Vagina (tissue), 2 donors: ENCODE measurements around the gene KATNB1. TPM values are rescaled to one million over a fixed set of nuclear protein-coding genes. Genes with fewer than 3 reads are reported as not detected.

ENCODE experiments used
- DNase-seq, 2 donors: peaks; one replicate each; pipeline ENCODE4 v3.0.0-alpha.2; 2017; ENCODE audit errors: extremely low spot score in 2 of 2
- H3K27ac ChIP-seq: fragments of 200-600 bp; sonication (generic); one replicate; pipeline ENCODE4 v1.5.1; 2019
- H3K27me3 ChIP-seq: fragments of 200-600 bp; sonication (generic); one replicate; pipeline ENCODE4 v1.5.1; 2019
- H3K36me3 ChIP-seq, 2 donors: fragments of 200-600 bp; sonication (generic); one replicate each; pipeline ENCODE4 v1.5.1; 2017 to 2019
- H3K4me1 ChIP-seq: fragments of 200-600 bp; sonication (generic); one replicate; pipeline ENCODE4 v1.5.1; 2019
- H3K4me3 ChIP-seq, 2 donors: fragments of 200-600 bp; sonication (generic); 1 replicate in 1 of 2; 2 replicates in 1 of 2; pipeline ENCODE4 v1.5.1; 2016 to 2019
- H3K9me3 ChIP-seq: fragments of 200-600 bp; sonication (generic); one replicate; pipeline ENCODE4 v1.5.1; 2019
- POLR2A ChIP-seq, 2 donors: fragments of 450-650 bp; IDR thresholded peaks; one replicate each; pipeline ENCODE4 v1.6.1; 2017; ENCODE audit warnings: antibody characterized with exemption in 2 of 2, mild to moderate bottlenecking in 2 of 2, moderate library complexity in 2 of 2
- POLR2AphosphoS5 ChIP-seq, 2 donors: sonication (generic); formaldehyde crosslinking; IDR thresholded peaks; one replicate each; pipeline ENCODE4 v1.9.0; 2017; ENCODE audit warnings: antibody characterized with exemption in 2 of 2, mild to moderate bottlenecking in 2 of 2, low read depth in 1 of 2; ENCODE audit not compliant: insufficient read depth in 1 of 2
- intact Hi-C: fragments of 100-400 bp; cut with DNase I; formaldehyde crosslinking; loops from one replicate; pipeline ENCODE4 v1.15.1; 2023
- total RNA-seq: library from RNA; depleted of rRNA; stranded (reverse); fragments of >200 nt; gene quantifications from one replicate; pipeline ENCODE4 v1.2.3, GENCODE V29; 2016
- TF ChIP-seq, protein P1 (sequence below), 3 experiments: fragments of 450-650 bp in 2 of 3; fragments of 200-600 bp in 1 of 3; sonication (generic) in 1 of 3; IDR thresholded peaks; one replicate each; pipeline ENCODE4 v1.5.1; 2017 to 2019; ENCODE audit warnings: antibody characterized with exemption in 3 of 3, mild to moderate bottlenecking in 2 of 3, moderate library complexity in 2 of 3

KATNB1 gene
- total RNA-seq, 1 donor from 2014 or later: 23.6 TPM

DNA sequence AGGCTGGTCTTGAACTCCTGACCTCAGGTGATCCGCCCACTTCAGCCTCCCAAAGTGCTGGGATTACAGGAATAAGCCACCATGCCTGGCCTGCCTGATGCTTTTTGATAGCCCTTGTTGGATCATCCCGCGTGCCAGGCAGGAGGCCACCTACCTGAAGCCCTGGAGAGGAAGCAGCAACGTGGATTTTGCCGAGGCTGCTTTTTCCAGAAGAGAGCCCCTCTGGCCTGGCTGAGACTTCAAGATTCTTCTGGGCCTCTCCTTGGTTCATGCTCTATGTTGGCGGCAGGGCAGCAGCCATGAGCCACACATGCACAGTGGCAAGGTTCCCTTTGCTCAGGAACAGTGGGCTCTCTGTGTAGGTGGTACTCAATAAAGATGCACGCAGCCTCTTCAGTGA lies 11.5 kb downstream of the KATNB1 start:
- H3K36me3 ChIP-seq: peaks cover 0 to 7% of the 10 kb centered on the region in 2 donors
- intact Hi-C loops: no loop called here

DNA sequence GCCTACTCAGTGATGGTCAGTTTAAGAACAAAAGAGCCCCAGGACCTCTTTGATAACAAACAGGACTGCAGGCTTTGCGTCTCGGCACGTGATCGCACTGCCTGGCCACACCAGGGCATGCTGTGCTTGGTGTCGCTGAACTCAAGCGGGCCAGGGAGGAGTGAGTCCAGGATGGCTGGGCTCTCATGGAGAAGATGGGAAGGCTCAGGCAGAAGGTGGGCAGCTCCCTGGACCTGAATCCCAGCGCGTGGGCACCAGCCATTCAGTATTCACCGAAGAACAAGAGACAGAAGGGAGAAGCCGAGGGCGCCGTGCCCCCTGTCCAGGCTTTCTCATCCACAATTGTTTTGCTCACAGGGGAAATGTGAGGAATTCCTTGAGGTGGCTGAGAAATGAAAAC lies 11.9 kb downstream of the KATNB1 start:
- Histone ChIP-seq H3K27ac (no peak overlapping the region), H3K9me3 (no peaks in the 10 kb centered on the region), H3K4me1 (no peaks in the 10 kb centered on the region), H3K4me3 (no peak overlapping the region), H3K27me3 (no peaks in the 10 kb centered on the region), H3K36me3 (peaks cover 0 to 7% of the 10 kb centered on the region in 2 donors)
- no peak for TF ChIP-seq POLR2AphosphoS5 (IDR thresholded peaks at IDR 0.05; ENCODE audit: insufficient read depth in 1 of 2, low read depth in 1 of 2)
- TF ChIP-seq, protein P1, sequence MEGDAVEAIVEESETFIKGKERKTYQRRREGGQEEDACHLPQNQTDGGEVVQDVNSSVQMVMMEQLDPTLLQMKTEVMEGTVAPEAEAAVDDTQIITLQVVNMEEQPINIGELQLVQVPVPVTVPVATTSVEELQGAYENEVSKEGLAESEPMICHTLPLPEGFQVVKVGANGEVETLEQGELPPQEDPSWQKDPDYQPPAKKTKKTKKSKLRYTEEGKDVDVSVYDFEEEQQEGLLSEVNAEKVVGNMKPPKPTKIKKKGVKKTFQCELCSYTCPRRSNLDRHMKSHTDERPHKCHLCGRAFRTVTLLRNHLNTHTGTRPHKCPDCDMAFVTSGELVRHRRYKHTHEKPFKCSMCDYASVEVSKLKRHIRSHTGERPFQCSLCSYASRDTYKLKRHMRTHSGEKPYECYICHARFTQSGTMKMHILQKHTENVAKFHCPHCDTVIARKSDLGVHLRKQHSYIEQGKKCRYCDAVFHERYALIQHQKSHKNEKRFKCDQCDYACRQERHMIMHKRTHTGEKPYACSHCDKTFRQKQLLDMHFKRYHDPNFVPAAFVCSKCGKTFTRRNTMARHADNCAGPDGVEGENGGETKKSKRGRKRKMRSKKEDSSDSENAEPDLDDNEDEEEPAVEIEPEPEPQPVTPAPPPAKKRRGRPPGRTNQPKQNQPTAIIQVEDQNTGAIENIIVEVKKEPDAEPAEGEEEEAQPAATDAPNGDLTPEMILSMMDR (IDR thresholded peaks at IDR 0.05): no peak
- TF ChIP-seq POLR2A (IDR thresholded peaks at IDR 0.05): no peak
- no peak for DNase-seq
- intact Hi-C loops: no loop called here

More for the DNA sequence above, 11.5 kb downstream of the KATNB1 start:
- TF ChIP-seq POLR2AphosphoS5 (IDR thresholded peaks at IDR 0.05; ENCODE audit: insufficient read depth in 1 of 2, low read depth in 1 of 2): no peak
- no peak for TF ChIP-seq POLR2A (IDR thresholded peaks at IDR 0.05)
- TF ChIP-seq, protein P1 (IDR thresholded peaks at IDR 0.05): no peak
- H3K4me3 ChIP-seq: no peak overlapping the region
- peaks cover under 1% of the 10 kb centered on the region for H3K4me1 ChIP-seq
- DNase-seq: no peak
- no peaks in the 10 kb centered on the region for H3K27me3 ChIP-seq
- no peaks in the 10 kb centered on the region for H3K9me3 ChIP-seq
- H3K27ac ChIP-seq: no peak overlapping the region

DNA sequence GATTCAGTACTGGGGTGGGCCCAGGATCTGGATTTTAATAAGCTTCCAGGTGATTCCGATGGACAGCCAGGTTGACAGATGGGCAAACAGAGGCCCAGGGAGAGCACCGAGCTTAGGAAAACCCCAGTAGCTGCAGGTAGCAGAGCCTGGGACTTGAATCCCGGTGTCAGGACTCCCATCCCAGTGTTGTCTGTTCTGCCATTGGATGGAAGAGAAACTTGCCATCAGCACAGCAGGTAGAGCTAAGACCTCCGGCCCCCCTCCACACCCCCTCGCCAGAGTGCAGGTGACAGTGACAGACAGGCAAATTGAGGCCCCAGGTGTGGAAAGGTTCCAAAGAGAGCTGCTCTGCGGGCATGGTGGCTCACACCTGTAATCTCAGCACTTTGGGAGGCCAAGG lies 12.4 kb downstream of the KATNB1 start:
- TF ChIP-seq, protein P1 (IDR thresholded peaks at IDR 0.05): no peak
- TF ChIP-seq POLR2AphosphoS5 (IDR thresholded peaks at IDR 0.05; ENCODE audit: insufficient read depth in 1 of 2, low read depth in 1 of 2) (no peak), POLR2A (IDR thresholded peaks at IDR 0.05) (no peak)
- no peaks in the 10 kb centered on the region for H3K4me1 ChIP-seq

DNA sequence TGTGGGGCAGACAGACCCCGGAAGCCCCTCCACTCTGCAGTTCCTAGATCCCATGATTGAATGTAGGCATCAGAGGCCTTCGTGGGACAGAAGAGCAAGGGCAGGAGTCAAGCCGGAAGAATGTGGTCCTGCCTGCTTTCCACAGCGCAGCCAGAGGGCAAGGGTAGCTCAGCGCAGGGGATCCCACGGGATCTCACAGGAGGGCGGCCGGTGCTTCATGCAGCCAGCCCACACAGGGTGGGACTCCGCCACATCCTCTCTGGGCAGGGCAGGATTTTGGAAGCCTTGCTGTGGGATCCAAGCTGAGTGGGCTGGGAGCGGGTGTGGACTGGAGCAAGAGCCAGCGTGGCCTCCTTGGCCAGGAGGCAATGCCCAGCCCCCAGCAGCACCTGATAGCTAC lies 13.0 kb downstream of the KATNB1 start:
- TF ChIP-seq, protein P1 (IDR thresholded peaks at IDR 0.05): no peak
- TF ChIP-seq POLR2AphosphoS5 (IDR thresholded peaks at IDR 0.05; ENCODE audit: insufficient read depth in 1 of 2, low read depth in 1 of 2) (no peak), POLR2A (IDR thresholded peaks at IDR 0.05) (no peak)

More for the DNA sequence above, 12.4 kb downstream of the KATNB1 start:
- H3K36me3 ChIP-seq: peaks cover 0 to 7% of the 10 kb centered on the region in 2 donors
- H3K4me3 ChIP-seq: no peak overlapping the region
- no peaks in the 10 kb centered on the region for H3K9me3 ChIP-seq
- intact Hi-C loops: no loop called here
- no peak for DNase-seq
- no peaks in the 10 kb centered on the region for H3K27me3 ChIP-seq
- no peak overlapping the region for H3K27ac ChIP-seq

DNA sequence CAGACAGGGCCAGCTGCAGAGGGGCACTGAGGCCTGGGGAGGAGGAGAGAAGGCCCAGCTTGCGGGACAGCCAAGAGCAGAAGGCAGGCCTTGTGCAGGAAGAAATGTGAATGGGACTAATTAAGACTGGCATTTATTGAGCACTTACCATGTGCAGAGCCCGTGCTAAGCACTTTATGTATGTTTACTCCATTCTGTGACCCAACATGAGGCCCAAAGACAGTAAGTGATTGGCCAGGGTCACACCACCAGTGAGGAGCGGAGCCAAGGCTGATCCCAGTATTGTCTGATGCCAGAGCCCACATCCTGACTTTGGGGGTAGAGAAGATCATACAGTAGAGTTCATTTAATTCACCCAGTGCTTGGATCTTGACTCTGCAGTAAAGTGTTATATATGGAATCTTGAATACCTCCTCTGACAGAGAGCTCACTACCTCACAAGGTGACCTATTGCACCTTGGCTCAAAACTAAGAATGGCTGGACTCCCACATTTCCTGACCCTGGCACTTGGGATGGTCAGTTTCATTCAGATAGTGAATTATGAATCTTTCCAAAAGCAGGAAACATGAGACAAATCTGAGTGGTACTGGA lies 13.6 kb downstream of the KATNB1 start:
- Histone ChIP-seq H3K27ac (no peak overlapping the region), H3K4me3 (no peak overlapping the region), H3K27me3 (no peaks in the 10 kb centered on the region), H3K4me1 (no peaks in the 10 kb centered on the region), H3K36me3 (peaks cover 0 to 2% of the 10 kb centered on the region in 2 donors), H3K9me3 (no peaks in the 10 kb centered on the region)
- no peak for DNase-seq
- intact Hi-C loops: no loop called here
- TF ChIP-seq POLR2AphosphoS5 (IDR thresholded peaks at IDR 0.05; ENCODE audit: insufficient read depth in 1 of 2, low read depth in 1 of 2) (no peak), POLR2A (IDR thresholded peaks at IDR 0.05) (no peak)
- TF ChIP-seq, protein P1 (IDR thresholded peaks at IDR 0.05): no peak

More for the DNA sequence above, 13.0 kb downstream of the KATNB1 start:
- H3K27ac ChIP-seq: no peak overlapping the region
- intact Hi-C loops: no loop called here
- H3K27me3 ChIP-seq: no peaks in the 10 kb centered on the region
- DNase-seq: no peak
- H3K36me3 ChIP-seq: peaks cover 0 to 7% of the 10 kb centered on the region in 2 donors
- no peak overlapping the region for H3K4me3 ChIP-seq
- H3K9me3 ChIP-seq: no peaks in the 10 kb centered on the region
- no peaks in the 10 kb centered on the region for H3K4me1 ChIP-seq
